Adipocyte (in vitro differentiated cells): ENCODE data around the gene ST3GAL5.

ENCODE experiments used
- DNase-seq: peaks from one replicate; pipeline ENCODE4 v3.0.0-alpha.2; 2015; ENCODE audit warnings: low read depth
- H3K27me3 ChIP-seq: replicated peaks from 2 replicates; pipeline ENCODE4 v1.7.0; 2013; ENCODE audit warnings: mild to moderate bottlenecking, low read length, moderate library complexity; ENCODE audit not compliant: control insufficient read depth, insufficient read depth
- H3K36me3 ChIP-seq: 2 replicates; pipeline ENCODE4 v1.7.0; 2013; ENCODE audit warnings: low read length, mild to moderate bottlenecking, moderate library complexity; ENCODE audit not compliant: control insufficient read depth, insufficient read depth, severe bottlenecking
- H3K4me1 ChIP-seq: 2 replicates; pipeline ENCODE4 v1.7.0; 2013; ENCODE audit warnings: mild to moderate bottlenecking, low read length, moderate library complexity; ENCODE audit not compliant: control insufficient read depth, insufficient read depth
- H3K4me3 ChIP-seq: 2 replicates; pipeline ENCODE4 v1.7.0; 2013; ENCODE audit warnings: mild to moderate bottlenecking, low read length, moderate library complexity
- H3K9ac ChIP-seq: 2 replicates; pipeline ENCODE4 v1.7.0; 2013; ENCODE audit warnings: mild to moderate bottlenecking, low read length, moderate library complexity
- H3K9me3 ChIP-seq: 2 replicates; pipeline ENCODE4 v1.7.0; 2013; ENCODE audit warnings: mild to moderate bottlenecking, low read length, moderate library complexity; ENCODE audit not compliant: control insufficient read depth

ST3GAL5 gene

GRCh38 chr2:85790032-85790431 lies 98.8 kb downstream of the ST3GAL5 start:
- H3K9ac ChIP-seq: no peak overlapping the region
- H3K4me1 ChIP-seq: peaks cover 50% of the 10 kb centered on the region
- no peaks in the 10 kb centered on the region for H3K27me3 ChIP-seq
- H3K4me3 ChIP-seq: no peak overlapping the region
- no peaks in the 10 kb centered on the region for H3K9me3 ChIP-seq
- H3K36me3 ChIP-seq: peaks cover 25% of the 10 kb centered on the region
- no peak for DNase-seq

- Histone ChIP-seq H3K4me1 (peaks cover 50% of the 10 kb centered on the region), H3K4me3 (no peak overlapping the region)
Observed at GRCh38 chr2:85789271-85789670, 99.5 kb downstream of the ST3GAL5 start.

GRCh38 chr2:85788603-85789002 lies 100.2 kb downstream of the ST3GAL5 start:
- Histone ChIP-seq H3K36me3 (peaks cover 29% of the 10 kb centered on the region), H3K4me1 (peaks cover 46% of the 10 kb centered on the region), H3K4me3 (no peak overlapping the region), H3K9me3 (no peaks in the 10 kb centered on the region), H3K9ac (no peak overlapping the region), H3K27me3 (no peaks in the 10 kb centered on the region)
- DNase-seq: no peak

More at GRCh38 chr2:85789271-85789670, 99.5 kb downstream of the ST3GAL5 start:
- Histone ChIP-seq H3K27me3 (no peaks in the 10 kb centered on the region), H3K36me3 (peaks cover 29% of the 10 kb centered on the region), H3K9me3 (no peaks in the 10 kb centered on the region), H3K9ac (no peak overlapping the region)
- no peak for DNase-seq

- Histone ChIP-seq H3K4me1 (peaks cover 39% of the 10 kb centered on the region), H3K4me3 (no peak overlapping the region), H3K9ac (no peak overlapping the region), H3K36me3 (peaks cover 31% of the 10 kb centered on the region), H3K27me3 (no peaks in the 10 kb centered on the region), H3K9me3 (no peaks in the 10 kb centered on the region)
- no peak for DNase-seq
Observed at GRCh38 chr2:85787981-85788340, 100.8 kb downstream of the ST3GAL5 start.

- Histone ChIP-seq H3K4me1 (peaks cover 34% of the 10 kb centered on the region), H3K27me3 (no peaks in the 10 kb centered on the region), H3K4me3 (no peak overlapping the region), H3K9ac (no peak overlapping the region), H3K36me3 (peaks cover 37% of the 10 kb centered on the region), H3K9me3 (no peaks in the 10 kb centered on the region)
- no peak for DNase-seq
Observed at GRCh38 chr2:85787282-85787980, 101.4 kb downstream of the ST3GAL5 start.
